Spleen (tissue), 11 donors: Measurements from ENCODE around the gene ATG4D. TPM values are rescaled to one million over a fixed set of nuclear protein-coding genes. Genes with fewer than 3 reads are reported as not detected.

ENCODE experiments used
- DNase-seq: peaks from one replicate; pipeline ENCODE4 v3.0.0-alpha.2; 2020
- H3K27ac ChIP-seq, 8 donors: fragments of 200-600 bp; sonication (generic) in 7 of 8; 1 replicate in 4 of 8; 2 replicates in 4 of 8; pipeline versions ENCODE4 v1.5.0 to v1.8.0; 2016 to 2021; ENCODE audit warnings: inconsistent platforms in 4 of 8, mild to moderate bottlenecking in 4 of 8, moderate library complexity in 1 of 8
- H3K27me3 ChIP-seq, 7 donors: fragments of 200-600 bp; sonication (generic) in 6 of 7; replicated peaks in 1 of 7; 1 replicate in 4 of 7; 2 replicates in 3 of 7; pipeline versions ENCODE4 v1.5.0 to v1.8.0; 2016 to 2021; ENCODE audit warnings: inconsistent platforms in 3 of 7, mild to moderate bottlenecking in 1 of 7
- H3K36me3 ChIP-seq, 6 donors: fragments of 200-600 bp; sonication (generic) in 5 of 6; 1 replicate in 4 of 6; 2 replicates in 2 of 6; pipeline versions ENCODE4 v1.5.0 to v1.8.0; 2016 to 2021; ENCODE audit warnings: inconsistent platforms in 2 of 6
- H3K4me1 ChIP-seq, 6 donors: fragments of 200-600 bp; sonication (generic) in 5 of 6; 1 replicate in 3 of 6; 2 replicates in 3 of 6; pipeline versions ENCODE4 v1.5.0 to v1.8.0; 2016 to 2021; ENCODE audit warnings: inconsistent platforms in 3 of 6
- H3K4me3 ChIP-seq, 8 donors: fragments of 200-600 bp; sonication (generic) in 7 of 8; 1 replicate in 4 of 8; 2 replicates in 4 of 8; pipeline versions ENCODE4 v1.5.0 to v1.8.0; 2016 to 2021; ENCODE audit warnings: inconsistent platforms in 4 of 8, mild to moderate bottlenecking in 4 of 8, moderate library complexity in 2 of 8
- H3K9me3 ChIP-seq, 8 donors: fragments of 200-600 bp; sonication (generic) in 7 of 8; 1 replicate in 4 of 8; 2 replicates in 4 of 8; pipeline versions ENCODE4 v1.5.0 to v1.8.0; 2016 to 2021; ENCODE audit warnings: inconsistent platforms in 4 of 8
- POLR2A ChIP-seq, 3 donors: fragments of 450-650 bp; IDR thresholded peaks; one replicate each; pipeline ENCODE4 v1.5.1; 2017; ENCODE audit warnings: antibody characterized with exemption in 3 of 3, mild to moderate bottlenecking in 1 of 3
- POLR2AphosphoS5 ChIP-seq, 3 donors: sonication (generic); formaldehyde crosslinking; IDR thresholded peaks; one replicate each; pipeline ENCODE4 v1.5.1; 2017; ENCODE audit warnings: antibody characterized with exemption in 3 of 3
- WGBS, 5 donors: extraction: QIAGEN DNeasy Blood & Tissue Kit in 3 of 5; methylation state at CpG; one replicate each; pipeline versions ENCODE4 v1.1.5 to v1.1.7; 2013 to 2018; 5-methylcytosine and 5-hydroxymethylcytosine counted together
- intact Hi-C: fragments of 100-400 bp; cut with DNase I; formaldehyde crosslinking; loops from one replicate; pipeline ENCODE4 v1.15.0; 2023; ENCODE audit warnings: low total_unique reads
- polyA plus RNA-seq, 3 donors: library from polyadenylated mRNA; stranded (reverse); fragments of 200-250 nt; gene quantifications; one replicate each; pipeline ENCODE4 v1.2.1, GENCODE V29; 2013
- total RNA-seq, 7 donors: library from RNA; depleted of rRNA in 3 of 7; stranded (reverse); fragments of >200 nt in 3 of 7; fragmentation: NEBNext Ultra II Directional in 4 of 7; extraction: Animal tissue kit (Norgen Biotek cat#: 25700) in 4 of 7; gene quantifications; one replicate each; pipeline versions ENCODE4 v1.1.0 to v1.2.1, GENCODE V29; 2016 to 2021
- TF ChIP-seq, protein P1 (sequence below), 11 experiments: fragments of 200-600 bp in 7 of 11; fragments of 450-650 bp in 4 of 11; sonication (generic) in 4 of 11; IDR thresholded peaks in 8 of 11; conservative IDR thresholded peaks in 3 of 11; 1 replicate in 7 of 11; 2 replicates in 4 of 11; pipeline versions ENCODE4 v1.4.0 to v1.8.0; 2016 to 2021; ENCODE audit warnings: antibody characterized with exemption in 11 of 11, inconsistent platforms in 4 of 11, mild to moderate bottlenecking in 1 of 11
- donor health status: healthy with polysubstance abuse.
- donor health status: DM: no; HTN: no; CAD: no; lungs with moderate emphysema.
- donor health status: DM: no; HTN: no; CAD: no.
- donor health status: Bipolar disorder and iron deficiency.
- donor health status: healthy.
- donor health status: DM: no; HTN: no; CAD: no.
- donor health status: DM: yes; HTN: yes; CAD: no.

ATG4D gene
- total and polyA plus RNA-seq, 10 donors: 18.2 to 40.5 (median 32.1) TPM

DNA sequence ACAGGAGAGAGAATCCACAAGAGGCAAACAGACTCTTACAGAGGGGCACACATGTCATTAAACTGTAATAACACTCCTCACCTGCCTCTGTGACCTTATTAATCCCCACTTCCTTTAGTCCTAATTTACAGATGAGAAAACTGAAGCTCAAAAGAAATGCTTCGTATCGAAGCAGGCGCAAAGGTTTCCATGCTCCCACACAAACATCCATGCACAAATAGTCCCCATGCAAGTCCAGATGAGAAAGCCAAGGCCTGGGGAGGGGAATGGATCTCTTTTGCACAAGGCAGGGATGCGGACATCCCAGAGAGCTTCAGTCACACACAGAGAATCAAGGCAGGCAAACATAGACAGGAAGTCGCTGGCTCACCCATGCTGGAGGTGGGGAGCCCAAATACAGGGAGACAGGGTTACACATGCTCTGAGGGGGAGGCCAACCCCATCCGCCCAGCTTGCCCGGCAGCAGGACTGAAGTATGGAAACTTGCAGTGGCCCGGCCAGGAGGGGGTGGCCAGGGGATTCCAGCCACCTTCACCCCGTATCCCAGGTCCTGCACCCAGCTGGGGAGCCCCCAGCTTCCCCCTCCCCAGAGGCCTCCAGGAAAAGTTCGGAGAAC, 26.9 kb upstream of the ATG4D start:
- peaks cover 20 to 53% (median 39%) of the 10 kb centered on the region in 6 donors for H3K4me1 ChIP-seq
- no peak for DNase-seq
- H3K27me3 ChIP-seq: peaks cover 6 to 94% (median 69%) of the 10 kb centered on the region in 7 donors
- TF ChIP-seq POLR2AphosphoS5 (IDR thresholded peaks at IDR 0.05) (no peak), POLR2A (IDR thresholded peaks at IDR 0.05) (no peak)
- TF ChIP-seq, protein P1, sequence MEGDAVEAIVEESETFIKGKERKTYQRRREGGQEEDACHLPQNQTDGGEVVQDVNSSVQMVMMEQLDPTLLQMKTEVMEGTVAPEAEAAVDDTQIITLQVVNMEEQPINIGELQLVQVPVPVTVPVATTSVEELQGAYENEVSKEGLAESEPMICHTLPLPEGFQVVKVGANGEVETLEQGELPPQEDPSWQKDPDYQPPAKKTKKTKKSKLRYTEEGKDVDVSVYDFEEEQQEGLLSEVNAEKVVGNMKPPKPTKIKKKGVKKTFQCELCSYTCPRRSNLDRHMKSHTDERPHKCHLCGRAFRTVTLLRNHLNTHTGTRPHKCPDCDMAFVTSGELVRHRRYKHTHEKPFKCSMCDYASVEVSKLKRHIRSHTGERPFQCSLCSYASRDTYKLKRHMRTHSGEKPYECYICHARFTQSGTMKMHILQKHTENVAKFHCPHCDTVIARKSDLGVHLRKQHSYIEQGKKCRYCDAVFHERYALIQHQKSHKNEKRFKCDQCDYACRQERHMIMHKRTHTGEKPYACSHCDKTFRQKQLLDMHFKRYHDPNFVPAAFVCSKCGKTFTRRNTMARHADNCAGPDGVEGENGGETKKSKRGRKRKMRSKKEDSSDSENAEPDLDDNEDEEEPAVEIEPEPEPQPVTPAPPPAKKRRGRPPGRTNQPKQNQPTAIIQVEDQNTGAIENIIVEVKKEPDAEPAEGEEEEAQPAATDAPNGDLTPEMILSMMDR (IDR thresholded peaks at IDR 0.05 in 8 of 11, conservative IDR thresholded peaks at IDR 0.05 in 3 of 11): no peak
- no peaks in the 10 kb centered on the region for H3K9me3 ChIP-seq
- peak overlapping the region in 7 of 8 donors; percentile 32 to 71 (median 49) for H3K4me3 ChIP-seq
- peak overlapping the region in 7 of 8 donors; percentile 60 to 88 (median 76) for H3K27ac ChIP-seq
- intact Hi-C loops: no loop called here
- 48 to 58% (median 51%) methylated on average over 5 to 10 of the region's 10 CpGs for WGBS, 5 donors
- peaks cover 0 to 9% (median 0%) of the 10 kb centered on the region in 6 donors for H3K36me3 ChIP-seq

DNA sequence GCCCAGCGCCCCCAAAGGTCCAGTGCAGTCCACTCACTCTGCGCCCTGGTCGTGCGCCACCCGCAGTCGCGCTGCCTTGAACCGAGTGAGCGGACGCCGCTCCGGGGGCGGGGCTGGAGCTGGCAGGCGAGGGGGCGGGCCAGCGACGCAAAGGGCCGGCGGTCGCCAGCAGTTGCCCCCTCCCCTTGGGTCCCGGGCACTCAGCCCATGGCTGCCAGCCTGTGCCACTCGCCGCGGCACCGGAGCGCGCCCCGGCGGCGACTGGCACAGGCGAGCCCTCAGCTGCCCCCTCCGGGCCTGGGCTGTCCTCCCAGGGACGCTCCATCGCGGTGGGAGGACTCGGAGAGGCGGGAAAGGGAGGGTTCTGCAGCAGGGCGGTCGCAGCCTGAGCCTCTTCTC, 26.3 kb upstream of the ATG4D start, which contains the start of gene S1PR5:
TSS of gene S1PR5 (minus strand) at position 87 of the 399 bp plus-strand sequence. CDS start 2,436 bp downstream, outside the sequence.
- peak; percentile 43 to 74 (median 46) for TF ChIP-seq POLR2AphosphoS5 (IDR thresholded peaks at IDR 0.05)
- TF ChIP-seq, protein P1 (IDR thresholded peaks at IDR 0.05 in 8 of 11, conservative IDR thresholded peaks at IDR 0.05 in 3 of 11): no peak

DNA sequence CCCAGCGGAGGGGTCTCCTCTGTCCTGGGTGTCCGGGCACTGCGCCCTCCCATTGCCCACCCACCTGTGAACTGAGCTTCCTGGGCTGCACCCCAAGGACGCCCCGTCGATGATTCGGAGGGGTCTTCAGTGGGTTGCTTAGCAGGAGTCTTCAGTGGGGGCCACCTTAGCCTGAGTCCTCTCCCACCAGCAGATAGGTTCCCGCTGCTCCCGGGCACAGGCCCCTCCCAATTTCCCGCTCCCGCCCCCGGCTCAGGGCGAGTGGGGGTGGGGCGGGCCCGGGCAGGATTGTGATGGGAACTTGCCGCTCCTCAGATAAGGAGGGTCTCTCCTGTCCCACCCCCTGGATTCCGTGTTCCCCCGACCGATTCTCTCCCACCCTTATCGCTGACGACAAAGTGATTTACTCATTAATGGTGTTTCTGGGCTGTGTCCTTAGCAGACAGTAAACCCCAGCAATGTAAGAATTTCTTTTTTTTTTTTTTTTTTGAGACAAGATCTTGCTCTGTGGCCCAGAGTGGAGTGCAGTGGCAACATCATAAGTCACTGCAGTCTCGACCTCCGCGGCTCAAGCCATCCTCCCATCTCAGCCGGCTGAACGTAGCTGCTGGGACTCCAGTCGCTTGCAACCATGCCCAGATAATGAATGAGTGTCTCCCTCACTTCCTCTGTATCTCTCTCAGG, 25.8 kb upstream of the ATG4D start:
- peaks cover 0 to 9% (median 0%) of the 10 kb centered on the region in 6 donors for H3K36me3 ChIP-seq
- H3K27me3 ChIP-seq: peaks cover 6 to 84% (median 65%) of the 10 kb centered on the region in 7 donors
- peak overlapping the region in 7 of 8 donors; percentile 60 to 88 (median 76) for H3K27ac ChIP-seq
- H3K9me3 ChIP-seq: no peaks in the 10 kb centered on the region
- WGBS, 5 donors: 2 to 4% (median 3%) methylated on average over 26 to 27 of the region's 27 CpGs
- peaks cover 20 to 60% (median 39%) of the 10 kb centered on the region in 6 donors for H3K4me1 ChIP-seq
- no peak for DNase-seq
- no peak for TF ChIP-seq POLR2A (IDR thresholded peaks at IDR 0.05)
- TF ChIP-seq, protein P1 (IDR thresholded peaks at IDR 0.05 in 8 of 11, conservative IDR thresholded peaks at IDR 0.05 in 3 of 11): no peak
- no peak for TF ChIP-seq POLR2AphosphoS5 (IDR thresholded peaks at IDR 0.05)
- intact Hi-C loops: no loop called here
- H3K4me3 ChIP-seq: peak overlapping the region; percentile 25 to 71 (median 48)

More for the DNA sequence above, 26.3 kb upstream of the ATG4D start, which contains the start of gene S1PR5:
- no peak for DNase-seq
- Histone ChIP-seq H3K36me3 (peaks cover 0 to 9% (median 0%) of the 10 kb centered on the region in 6 donors), H3K9me3 (no peaks in the 10 kb centered on the region), H3K27me3 (peaks cover 6 to 89% (median 65%) of the 10 kb centered on the region in 7 donors), H3K4me3 (peak within 1 kb of the TSS; percentile 25 to 71 (median 48)), H3K4me1 (peaks cover 20 to 56% (median 39%) of the 10 kb centered on the region in 6 donors), H3K27ac (peak within 1 kb of the TSS in 7 of 8 donors; percentile 60 to 88 (median 76))
- intact Hi-C loops: no loop called here
- WGBS, 5 donors: 2 to 4% (median 3%) methylated on average over 13 to 39 of the region's 39 CpGs
